Kidney (tissue), 14 donors: ENCODE results near the gene ASCL3. TPM values are rescaled to one million over a fixed set of nuclear protein-coding genes. Genes with fewer than 3 reads are reported as not detected.
"Not testable (repeated sequence)": the region's sequence is repeated elsewhere in the genome, so short reads cannot be mapped to it uniquely, and the experiment has no call there.

ENCODE experiments used
- DNase-seq, 5 donors: peaks; one replicate each; pipeline ENCODE4 v3.0.0-alpha.2; 2013 to 2020
- FAIRE-seq: peaks from 2 replicates; lab custom pipeline; 2012; peaks lifted over from hg19 to GRCh38; lab: Jason Lieb, UNC
- H3K27ac ChIP-seq, 2 donors: one replicate each; pipeline ENCODE4 v1.7.0; 2013; ENCODE audit warnings: low read depth in 2 of 2, low read length in 2 of 2, inconsistent platforms in 1 of 2
- H3K27me3 ChIP-seq: one replicate; pipeline ENCODE4 v1.7.1; 2013; ENCODE audit warnings: low read length, inconsistent platforms; ENCODE audit not compliant: control insufficient read depth, insufficient read depth
- H3K36me3 ChIP-seq, 3 donors: one replicate each; pipeline versions ENCODE4 v1.7.0 to v1.7.1; 2013; ENCODE audit warnings: low read length in 3 of 3, control low read depth in 1 of 3, inconsistent platforms in 1 of 3; ENCODE audit not compliant: insufficient read depth in 3 of 3, control insufficient read depth in 2 of 3
- H3K4me1 ChIP-seq, 3 donors: one replicate each; pipeline versions ENCODE4 v1.7.0 to v1.7.1; 2013; ENCODE audit warnings: low read length in 3 of 3, inconsistent platforms in 1 of 3, low read depth in 1 of 3; ENCODE audit not compliant: control insufficient read depth in 2 of 3, insufficient read depth in 2 of 3
- H3K4me3 ChIP-seq, 3 donors: one replicate each; pipeline versions ENCODE4 v1.7.0 to v1.8.1; 2013; ENCODE audit warnings: low read length in 3 of 3, control low read depth in 1 of 3, inconsistent platforms in 1 of 3
- H3K9ac ChIP-seq, 3 donors: one replicate each; pipeline versions ENCODE4 v1.7.0 to v1.7.1; 2013; ENCODE audit warnings: low read length in 3 of 3, control low read depth in 1 of 3, inconsistent platforms in 1 of 3
- H3K9me3 ChIP-seq, 3 donors: one replicate each; pipeline versions ENCODE4 v1.7.0 to v1.7.1; 2013; ENCODE audit warnings: low read length in 3 of 3, control low read depth in 1 of 3, inconsistent platforms in 1 of 3; ENCODE audit not compliant: control insufficient read depth in 2 of 3, insufficient read depth in 1 of 3
- intact Hi-C: fragments of 100-400 bp; cut with DNase I; formaldehyde crosslinking; loops from one replicate; pipeline ENCODE4 v1.11.1; 2022
- polyA plus RNA-seq: library from polyadenylated mRNA; stranded (reverse); fragments of 350-450 nt; fragmentation: Illumina TruSeq; extraction: RNeasy Lipid Tissue Mini Kit (QIAGEN cat#74804); gene quantifications from one replicate; pipeline ENCODE4 v1.2.3, GENCODE V29; 2014; ENCODE audit warnings: low read depth, low replicate concordance; ENCODE audit not compliant: insufficient read depth
- total RNA-seq: library from RNA; stranded (reverse); fragmentation: NEBNext Ultra II Directional; extraction: Animal tissue kit (Norgen Biotek cat#: 25700); gene quantifications from one replicate; pipeline ENCODE4 v1.2.1, GENCODE V29; 2021
- TF ChIP-seq, protein P1 (sequence below): IDR thresholded peaks from 3 replicates; pipeline ENCODE4 v1.5.1; 2012; ENCODE audit warnings: mild to moderate bottlenecking, moderate library complexity, borderline replicate concordance; ENCODE audit not compliant: insufficient read depth; ENCODE audit errors: extremely low read depth
- donor health status: control.
- donor health status: control.
- donor health status: control.
- donor health status: control.
- donor health status: control.
- donor health status: DM: yes; HTN: yes; CAD: no.
- donor health status: Normal renal cell carcinoma (clear cell type).

Gene ASCL3
- total and polyA plus RNA-seq, 2 donors from 2014 or later, result not detected

DNA sequence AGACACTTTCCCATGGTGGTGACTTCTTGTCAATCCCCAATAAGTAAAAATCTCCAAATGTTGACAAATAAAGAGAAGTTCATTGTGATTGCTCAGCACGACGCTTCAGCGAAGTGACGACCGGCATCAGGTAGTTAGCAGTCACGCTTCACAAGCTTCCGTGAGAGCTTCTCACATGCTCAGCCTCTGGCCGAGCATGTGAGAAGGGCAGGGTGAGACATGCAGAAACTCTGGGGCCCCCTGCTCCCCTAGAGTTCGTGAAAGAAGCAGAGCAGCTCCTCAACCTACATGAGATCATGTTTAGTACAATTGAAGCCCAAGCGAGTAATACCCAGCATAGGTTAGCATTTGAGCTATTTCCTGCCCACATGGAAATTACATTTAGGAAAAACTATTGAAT is 5.7 kb downstream of the ASCL3 start:
- H3K27ac ChIP-seq, result no peak overlapping the region
- H3K36me3 ChIP-seq, result no peaks in the 10 kb centered on the region
- DNase-seq (peak in 2 of 5 donors; percentile 58 to 62), FAIRE-seq (no peak)
- H3K9ac ChIP-seq, result no peak overlapping the region
- H3K27me3 ChIP-seq, result no peaks in the 10 kb centered on the region
- H3K9me3 ChIP-seq, result no peaks in the 10 kb centered on the region
- no peaks in the 10 kb centered on the region for H3K4me1 ChIP-seq
- TF ChIP-seq, protein P1, sequence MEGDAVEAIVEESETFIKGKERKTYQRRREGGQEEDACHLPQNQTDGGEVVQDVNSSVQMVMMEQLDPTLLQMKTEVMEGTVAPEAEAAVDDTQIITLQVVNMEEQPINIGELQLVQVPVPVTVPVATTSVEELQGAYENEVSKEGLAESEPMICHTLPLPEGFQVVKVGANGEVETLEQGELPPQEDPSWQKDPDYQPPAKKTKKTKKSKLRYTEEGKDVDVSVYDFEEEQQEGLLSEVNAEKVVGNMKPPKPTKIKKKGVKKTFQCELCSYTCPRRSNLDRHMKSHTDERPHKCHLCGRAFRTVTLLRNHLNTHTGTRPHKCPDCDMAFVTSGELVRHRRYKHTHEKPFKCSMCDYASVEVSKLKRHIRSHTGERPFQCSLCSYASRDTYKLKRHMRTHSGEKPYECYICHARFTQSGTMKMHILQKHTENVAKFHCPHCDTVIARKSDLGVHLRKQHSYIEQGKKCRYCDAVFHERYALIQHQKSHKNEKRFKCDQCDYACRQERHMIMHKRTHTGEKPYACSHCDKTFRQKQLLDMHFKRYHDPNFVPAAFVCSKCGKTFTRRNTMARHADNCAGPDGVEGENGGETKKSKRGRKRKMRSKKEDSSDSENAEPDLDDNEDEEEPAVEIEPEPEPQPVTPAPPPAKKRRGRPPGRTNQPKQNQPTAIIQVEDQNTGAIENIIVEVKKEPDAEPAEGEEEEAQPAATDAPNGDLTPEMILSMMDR, result no peak
- peak overlapping the region in 2 of 3 donors; percentile 30 to 32 for H3K4me3 ChIP-seq
- intact Hi-C loops, result no loop called here

DNA sequence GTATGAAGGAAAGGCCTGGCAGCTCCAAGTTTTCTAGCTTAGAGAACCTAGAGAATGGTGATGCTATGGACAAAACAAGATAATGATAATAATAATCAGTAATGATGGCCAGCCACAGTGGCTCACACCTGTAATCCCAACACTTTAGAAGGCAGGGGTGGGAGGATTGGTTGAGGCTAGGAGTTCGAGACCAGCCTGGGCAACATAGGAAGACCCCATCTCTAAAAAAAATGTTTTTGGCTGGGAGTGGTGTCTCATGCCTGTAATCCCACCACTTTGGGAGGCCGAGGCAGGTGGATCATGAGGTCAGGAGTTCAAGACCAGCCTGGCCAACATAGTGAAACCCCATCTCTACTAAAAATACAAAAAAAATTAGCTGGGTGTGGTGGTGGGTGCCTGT is 7.0 kb downstream of the ASCL3 start:
- FAIRE-seq, H3K36me3 ChIP-seq, H3K9ac ChIP-seq, H3K27ac ChIP-seq, H3K4me3 ChIP-seq, H3K27me3 ChIP-seq, H3K9me3 ChIP-seq, H3K4me1 ChIP-seq, DNase-seq, intact Hi-C loops: not testable (repeated sequence)

DNA sequence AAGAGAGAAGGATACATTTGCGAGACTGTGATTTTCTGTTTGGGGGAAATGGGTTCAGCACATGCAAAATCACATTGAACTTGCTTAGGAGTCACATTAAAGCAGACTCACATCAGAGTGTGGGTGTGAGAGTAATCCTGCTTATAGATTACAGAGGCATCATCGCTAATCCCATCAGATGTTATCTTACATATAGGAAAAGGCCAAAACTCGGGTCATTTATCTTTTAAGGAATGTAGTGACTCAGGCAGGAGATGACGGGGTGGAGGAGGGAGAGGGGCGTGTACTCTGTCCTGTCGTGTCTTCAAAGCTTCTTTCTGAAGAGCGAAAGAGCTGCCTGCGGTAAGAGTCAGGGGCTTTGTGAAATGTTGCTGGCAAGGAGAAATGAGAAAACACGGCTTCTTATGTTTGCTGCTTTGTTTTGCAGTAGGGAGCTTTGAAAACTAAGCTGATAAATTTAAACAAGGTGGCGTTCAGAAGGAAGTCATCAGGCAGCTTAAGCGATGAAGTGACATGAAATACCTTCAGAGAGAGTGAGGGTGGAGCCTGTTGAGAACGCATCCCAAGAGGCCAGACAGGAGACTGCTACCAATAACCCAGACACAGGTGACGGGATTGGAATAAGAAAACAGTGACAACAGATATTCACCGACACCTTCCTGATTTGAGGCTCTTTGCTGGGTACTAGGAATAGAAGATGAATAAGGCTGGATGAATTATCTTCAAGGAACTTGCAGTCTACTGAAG is 7.9 kb downstream of the ASCL3 start:
- no peak overlapping the region for H3K27ac ChIP-seq
- TF ChIP-seq, protein P1, result no peak
- FAIRE-seq (no peak), DNase-seq (no peak)
- H3K9me3 ChIP-seq, result no peaks in the 10 kb centered on the region
- no peak overlapping the region for H3K4me3 ChIP-seq
- intact Hi-C loops, result no loop called here
- H3K27me3 ChIP-seq, result no peaks in the 10 kb centered on the region
- no peaks in the 10 kb centered on the region for H3K36me3 ChIP-seq
- no peak overlapping the region for H3K9ac ChIP-seq
- H3K4me1 ChIP-seq, result no peaks in the 10 kb centered on the region

DNA sequence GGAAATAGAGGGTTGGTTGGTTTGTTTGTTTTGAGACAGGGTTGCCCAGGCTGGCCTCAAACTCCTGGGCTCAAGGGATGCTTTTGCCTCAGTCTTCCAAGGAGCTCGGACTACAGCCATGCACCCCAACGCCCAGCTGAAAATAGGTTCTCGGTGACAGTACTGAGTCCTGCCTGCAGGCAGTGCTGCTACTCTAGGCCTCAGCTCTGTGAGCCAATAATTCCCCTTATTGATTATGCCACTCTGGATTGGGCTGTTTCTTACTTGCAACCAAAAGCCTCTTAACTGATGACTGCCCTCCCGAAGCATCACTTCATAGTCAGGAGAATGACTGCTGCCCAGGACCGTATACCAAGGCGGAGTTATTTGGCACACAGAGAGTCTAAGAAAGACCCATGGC is 8.9 kb downstream of the ASCL3 start:
- DNase-seq, result no peak
- Histone ChIP-seq H3K27me3 (no peaks in the 10 kb centered on the region), H3K9ac (no peak overlapping the region), H3K27ac (no peak overlapping the region), H3K36me3 (no peaks in the 10 kb centered on the region), H3K4me1 (no peaks in the 10 kb centered on the region), H3K9me3 (no peaks in the 10 kb centered on the region), H3K4me3 (no peak overlapping the region)
- intact Hi-C loops, result no loop called here
- TF ChIP-seq, protein P1, result no peak
- no peak for FAIRE-seq
